ENCODE data around the gene PSMC4.

The PSMC4 gene

GRCh38 chr19:39993605-39994004 is 22.6 kb downstream of the PSMC4 start:
- DNase-seq (ENCODE audit: low read depth) = no peak

- no peak for DNase-seq (ENCODE audit: low read depth)
Observed at GRCh38 chr19:39994361-39994760, 23.4 kb downstream of the PSMC4 start.

- DNase-seq (ENCODE audit: low read depth) = no peak
Observed at GRCh38 chr19:39995794-39996193, 24.8 kb downstream of the PSMC4 start.

DNA sequence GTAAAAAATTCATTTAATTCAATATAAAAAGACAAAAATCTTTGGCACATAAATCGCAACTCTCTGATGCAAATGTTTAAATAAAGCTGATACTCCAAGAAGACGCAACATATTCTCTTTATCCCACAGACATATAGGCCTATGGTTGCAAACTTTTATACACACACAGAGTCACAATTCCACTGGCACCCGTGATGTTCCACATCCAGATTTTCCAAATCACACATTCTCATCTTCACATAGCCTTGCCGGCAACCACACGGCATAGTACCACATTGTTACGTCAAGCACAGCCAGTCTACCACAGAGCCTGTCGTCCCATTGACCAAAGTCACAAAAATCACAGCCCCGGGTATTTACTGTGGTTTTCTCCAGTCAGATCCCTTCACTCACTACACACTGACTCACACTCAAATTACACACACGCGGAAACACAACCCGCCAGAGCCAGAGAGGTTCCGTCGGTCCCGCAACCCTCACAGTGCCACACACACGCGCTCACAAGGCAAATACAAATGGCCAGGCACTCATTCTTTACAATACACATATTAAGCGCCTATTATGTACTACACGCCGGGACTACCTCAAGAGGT is 25.3 kb downstream of the PSMC4 start:
- DNase-seq (ENCODE audit: low read depth) = peak; percentile 4

GRCh38 chr19:39996811-39997637 is 26.1 kb downstream of the PSMC4 start, which contains the start of gene ZNF546:
TSS of gene ZNF546 (plus strand) at chr19:39997060. CDS start at chr19:39998327, 1,267 bp downstream.
- DNase-seq (ENCODE audit: low read depth) = peak; percentile 87

GRCh38 chr19:39997638-39998216 is 26.8 kb downstream of the PSMC4 start:
- DNase-seq (ENCODE audit: low read depth) = no peak

DNA sequence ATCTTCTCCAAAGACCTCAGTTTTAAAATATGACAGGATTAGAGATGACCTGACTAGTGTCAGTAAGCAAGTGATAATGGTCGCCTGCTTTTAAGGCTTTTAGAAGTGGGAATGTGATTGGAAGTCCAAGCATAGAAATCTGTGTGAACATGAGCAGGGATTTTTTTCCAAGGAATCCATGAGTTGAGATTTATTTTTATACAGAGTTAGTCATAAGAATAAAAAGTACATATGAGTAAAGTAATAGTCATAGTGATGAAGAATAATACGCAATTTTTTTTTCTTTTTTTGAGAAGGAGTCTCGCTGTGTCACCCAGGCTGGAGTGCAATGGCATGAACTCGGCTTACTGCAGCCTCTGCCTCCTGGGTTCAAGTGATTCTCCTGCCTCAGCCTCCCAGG is 27.5 kb downstream of the PSMC4 start:
- DNase-seq (ENCODE audit: low read depth) = no peak

GRCh38 chr19:40005691-40006272 is 34.8 kb downstream of the PSMC4 start:
- DNase-seq (ENCODE audit: low read depth) = no peak

- DNase-seq (ENCODE audit: low read depth) = no peak
Observed at GRCh38 chr19:40006273-40006691, 35.3 kb downstream of the PSMC4 start.

GRCh38 chr19:40009674-40010073 is 38.7 kb downstream of the PSMC4 start:
- DNase-seq (ENCODE audit: low read depth) = no peak

- no peak for DNase-seq (ENCODE audit: low read depth)
Observed at GRCh38 chr19:40013991-40014390, 43.0 kb downstream of the PSMC4 start.

DNA sequence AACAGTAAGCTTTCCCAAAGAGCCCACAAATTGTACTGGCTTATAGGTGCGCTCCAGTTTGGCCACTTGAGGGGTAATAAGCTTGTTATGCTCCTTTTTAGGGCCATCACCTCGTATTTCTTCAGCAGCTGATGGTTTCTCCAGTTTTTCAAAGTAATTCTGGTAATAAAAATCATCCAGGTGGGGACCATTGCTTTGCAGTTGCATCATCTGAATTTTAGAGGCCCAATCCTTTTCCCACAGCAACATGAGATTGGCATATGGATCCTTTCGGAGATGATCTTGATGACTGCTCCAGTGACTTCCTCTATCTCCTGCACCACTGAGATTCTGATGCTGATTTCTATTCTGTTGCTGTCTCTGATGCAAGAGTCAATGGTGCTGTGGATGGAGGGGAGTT is 53.0 kb downstream of the PSMC4 start:
- no peak for DNase-seq (ENCODE audit: low read depth)

DNA sequence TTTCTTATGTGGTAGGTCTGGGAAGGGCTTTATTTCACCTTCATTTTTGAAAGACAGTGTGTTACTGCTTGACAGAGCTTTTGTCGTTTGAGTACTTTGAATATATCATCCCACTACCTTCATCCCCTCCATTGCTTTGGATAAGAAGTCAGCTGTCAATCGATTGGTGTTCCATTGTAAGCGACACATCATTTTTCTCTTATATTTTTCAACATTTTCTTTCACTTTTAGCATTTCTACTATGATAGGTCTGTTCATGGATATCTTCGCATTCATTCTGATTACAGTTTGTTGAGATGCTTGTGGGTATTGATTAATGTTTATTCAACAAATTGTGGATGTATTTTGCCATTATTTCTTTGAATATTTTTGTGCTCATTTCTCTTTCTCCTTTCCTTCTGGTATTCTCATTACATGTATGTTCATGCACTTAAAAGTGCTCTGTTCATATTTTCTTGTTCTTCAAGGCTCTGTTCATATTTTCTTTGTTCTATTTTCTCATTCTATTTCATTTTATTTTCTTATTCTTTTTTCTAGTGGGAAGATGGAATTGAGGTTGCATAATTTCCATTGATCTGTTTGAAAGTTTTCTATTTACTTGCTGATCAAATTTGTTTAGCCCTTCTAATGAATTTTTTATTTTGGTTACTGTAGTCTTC is 55.1 kb downstream of the PSMC4 start:
- DNase-seq (ENCODE audit: low read depth) = no peak

DNA sequence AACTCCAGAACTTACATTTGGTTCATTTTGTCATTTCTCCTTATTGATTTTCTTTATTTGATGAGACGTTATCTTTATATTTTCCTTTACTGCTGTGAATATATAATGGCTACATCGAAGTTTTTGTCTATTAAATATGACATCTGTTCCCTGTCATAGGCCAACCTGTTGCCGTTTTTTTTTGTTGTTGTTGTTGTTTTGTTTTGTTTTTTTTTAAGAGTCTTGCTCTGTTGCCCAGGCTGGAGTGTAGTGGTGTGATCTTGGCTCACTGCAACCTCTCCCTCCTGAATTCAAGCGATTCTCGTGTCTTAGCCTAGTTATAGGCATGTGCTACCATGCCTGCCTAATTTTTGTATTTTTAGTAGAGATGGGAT is 55.6 kb downstream of the PSMC4 start:
- no peak for DNase-seq (ENCODE audit: low read depth)

Measured in activated gamma-delta T cell treated with anti-CD3 and anti-CD28 coated beads, Interleukin-2, amount 50 U/mL, for 16 hours (primary cell).